PC-9 (cell line): ENCODE measurements around the gene RBM25. TPM values are rescaled to one million over a fixed set of nuclear protein-coding genes. Genes with fewer than 3 reads are reported as not detected.

Experiments
- BruUV-seq: library from RNA; stranded (reverse); fragments of 400-500 nt; replicated peaks from 2 replicates; lab custom pipeline; 2021; lab: Mats Ljungman, UMichigan
- CTCF ChIA-PET: fragments of 300-600 bp; sonication (Branson Sonifier 250); formaldehyde crosslinking; loops from one replicate; lab custom pipeline; 2022; ENCODE audit warnings: antibody characterized with exemption; lab: Charles Lee
- POLR2A ChIA-PET: fragments of 300-600 bp; sonication (Branson Sonifier 250); formaldehyde crosslinking; loops from one replicate; lab custom pipeline; 2022; ENCODE audit warnings: antibody characterized with exemption; ENCODE audit not compliant: unreplicated experiment; lab: Charles Lee
- DNase-seq, 2 experiments: peaks; one replicate each; pipeline versions ENCODE4 v3.0.0 to v3.0.0-alpha.2; 2015 to 2022; ENCODE audit warnings: mixed read lengths in 1 of 2
- H2AFZ ChIP-seq: fragments of 200-600 bp; sonication (generic); 2 replicates; pipeline ENCODE4 v1.8.1; 2017; ENCODE audit warnings: antibody characterized with exemption
- H3F3A ChIP-seq: fragments of 200-600 bp; sonication (generic); 2 replicates; pipeline ENCODE4 v1.8.1; 2017; ENCODE audit warnings: antibody characterized with exemption, mild to moderate bottlenecking, low read depth; ENCODE audit not compliant: insufficient read depth
- H3K27ac ChIP-seq: fragments of 200-600 bp; sonication (generic); 2 replicates; pipeline ENCODE4 v1.6.1; 2016; ENCODE audit warnings: mixed run types
- H3K27me3 ChIP-seq: fragments of 200-600 bp; sonication (generic); 2 replicates; pipeline ENCODE4 v1.6.1; 2016; ENCODE audit warnings: low read depth, mixed run types; ENCODE audit not compliant: insufficient read depth
- H3K36me3 ChIP-seq: fragments of 200-600 bp; sonication (generic); 2 replicates; pipeline ENCODE4 v1.6.1; 2016; ENCODE audit warnings: low read depth, mixed run types
- H3K4me1 ChIP-seq: fragments of 200-600 bp; sonication (generic); replicated peaks from 2 replicates; pipeline ENCODE4 v1.6.1; 2016; ENCODE audit warnings: mixed run types; ENCODE audit not compliant: insufficient read depth
- H3K4me2 ChIP-seq: fragments of 200-600 bp; sonication (generic); 2 replicates; pipeline ENCODE4 v1.6.1; 2017; ENCODE audit warnings: mixed run types
- H3K4me3 ChIP-seq: fragments of 200-600 bp; sonication (generic); 2 replicates; pipeline ENCODE4 v1.6.1; 2016; ENCODE audit warnings: mixed run types
- H3K79me2 ChIP-seq: fragments of 200-600 bp; sonication (generic); 2 replicates; pipeline ENCODE4 v1.6.1; 2017; ENCODE audit warnings: low read depth, mixed run types
- H3K9me2 ChIP-seq: fragments of 200-600 bp; sonication (generic); 2 replicates; pipeline ENCODE4 v1.8.1; 2017; ENCODE audit warnings: mild to moderate bottlenecking; ENCODE audit not compliant: insufficient read depth
- H3K9me3 ChIP-seq: fragments of 200-600 bp; sonication (generic); 2 replicates; pipeline ENCODE4 v1.8.1; 2016; ENCODE audit warnings: low read depth; ENCODE audit not compliant: insufficient read depth
- H4K20me1 ChIP-seq: fragments of 200-600 bp; sonication (generic); 2 replicates; pipeline ENCODE4 v1.8.1; 2017; ENCODE audit not compliant: insufficient read depth
- CTCF ChIP-seq: fragments of 200-600 bp; sonication (generic); conservative IDR thresholded peaks from 2 replicates; pipeline ENCODE4 v1.6.1; 2017; ENCODE audit warnings: mixed run types, antibody characterized with exemption, mild to moderate bottlenecking, moderate library complexity
- EZH2 ChIP-seq: fragments of 200-600 bp; sonication (generic); IDR thresholded peaks from 2 replicates; pipeline ENCODE4 v1.8.0; 2017; ENCODE audit warnings: antibody characterized with exemption, low read depth
- intact Hi-C: fragments of 100-400 bp; cut with micrococcal nuclease; formaldehyde crosslinking; loops from one replicate; pipeline ENCODE4 v1.10.0; 2022; ENCODE audit not compliant: unreplicated experiment
- total RNA-seq: library from RNA; stranded (reverse); gene quantifications from 2 replicates; pipeline ENCODE4 v1.2.3, GENCODE V29; 2021

RBM25 gene
- total RNA-seq, 1 experiment from 2014 or later, result 68.9 TPM

GRCh38 chr14:73170686-73171085 lies 112.4 kb downstream of the RBM25 start:
- Histone ChIP-seq H3K4me2 (no peak overlapping the region), H3K9me2 (no peaks in the 10 kb centered on the region), H3K79me2 (no peaks in the 10 kb centered on the region), H3K9me3 (no peaks in the 10 kb centered on the region), H3F3A (peaks cover 14% of the 10 kb centered on the region; the same call in 1 of the 2 replicates), H3K4me1 (no peaks in the 10 kb centered on the region), H4K20me1 (0 out of 2 replicates have a peak, but pooled peaks cover 4% of the 10 kb centered on the region), H3K27me3 (no peaks in the 10 kb centered on the region), H2AFZ (no peak overlapping the region), H3K27ac (no peak overlapping the region), H3K36me3 (0 out of 2 replicates have a peak, but pooled peaks cover 5% of the 10 kb centered on the region), H3K4me3 (no peak overlapping the region)
- no peak for DNase-seq
- ChIA-PET POLR2A (interaction anchor here (0.7 kb wide), 1 partner anchor 257 kb away, joined by 3 read pairs; no protein-coding TSS in a partner anchor), CTCF (no interaction called here)
- BruUV-seq, result no TSS peak
- intact Hi-C loops, result loop anchor here (5.0 to 10.0 kb wide), 2 partner anchors 114 to 552 kb away; no protein-coding TSS in a partner anchor
- TF ChIP-seq EZH2 (no peak), CTCF (no peak)

GRCh38 chr14:73172500-73172899 lies 114.2 kb downstream of the RBM25 start:
- no peak for TF ChIP-seq EZH2
- no peak for TF ChIP-seq CTCF
- H3K27me3 ChIP-seq, result no peaks in the 10 kb centered on the region
- BruUV-seq, result no TSS peak
- no peaks in the 10 kb centered on the region for H3K4me1 ChIP-seq
- peaks cover 15% of the 10 kb centered on the region; the same call in 1 of the 2 replicates for H3K36me3 ChIP-seq
- H3K4me2 ChIP-seq, result no peak overlapping the region
- H3F3A ChIP-seq, result peaks cover 14% of the 10 kb centered on the region; the same call in 1 of the 2 replicates
- H3K9me2 ChIP-seq, result no peaks in the 10 kb centered on the region
- CTCF ChIA-PET, result interaction anchor here (0.6 to 1.7 kb wide), 2 partner anchors 273 to 299 kb away, joined by 4 to 6 read pairs; no protein-coding TSS in a partner anchor
- H3K27ac ChIP-seq, result no peak overlapping the region
- intact Hi-C loops, result loop anchor here (5.0 to 10.0 kb wide), 2 partner anchors 112 to 550 kb away; no protein-coding TSS in a partner anchor
- POLR2A ChIA-PET, result interaction anchor here (0.6 kb wide), 2 partner anchors 55 to 727 kb away, joined by 7 to 10 read pairs; no protein-coding TSS in a partner anchor
- no peak for DNase-seq
- H3K9me3 ChIP-seq, result no peaks in the 10 kb centered on the region
- H2AFZ ChIP-seq, result no peak overlapping the region
- H4K20me1 ChIP-seq, result 0 out of 2 replicates have a peak, but pooled peaks cover under 1% of the 10 kb centered on the region
- no peaks in the 10 kb centered on the region for H3K79me2 ChIP-seq
- no peak overlapping the region for H3K4me3 ChIP-seq

GRCh38 chr14:73173092-73173735 lies 114.9 kb downstream of the RBM25 start:
- intact Hi-C loops, result loop anchor here (1.0 to 10.0 kb wide), 3 partner anchors 112 to 549 kb away; no protein-coding TSS in a partner anchor
- H3K9me2 ChIP-seq, result no peaks in the 10 kb centered on the region
- peaks cover 14% of the 10 kb centered on the region; the same call in 1 of the 2 replicates for H3F3A ChIP-seq
- H3K4me3 ChIP-seq, result no peak overlapping the region
- no peaks in the 10 kb centered on the region for H3K27me3 ChIP-seq
- H4K20me1 ChIP-seq, result no peaks in the 10 kb centered on the region
- no peak overlapping the region for H2AFZ ChIP-seq
- no peaks in the 10 kb centered on the region for H3K9me3 ChIP-seq
- no peaks in the 10 kb centered on the region for H3K4me1 ChIP-seq
- no peak overlapping the region for H3K27ac ChIP-seq
- DNase-seq, result no peak
- H3K79me2 ChIP-seq, result no peaks in the 10 kb centered on the region
- CTCF ChIA-PET, result interaction anchor here (0.6 to 1.7 kb wide), 2 partner anchors 298 to 395 kb away, joined by 3 to 6 read pairs; no protein-coding TSS in a partner anchor
- no TSS peak for BruUV-seq
- peaks cover 15% of the 10 kb centered on the region; the same call in 1 of the 2 replicates for H3K36me3 ChIP-seq
- POLR2A ChIA-PET, result interaction anchor here (0.6 kb wide), 1 partner anchor 23 kb away, joined by 7 read pairs; no protein-coding TSS in a partner anchor
- TF ChIP-seq CTCF (peak; percentile 70), EZH2 (no peak)
- no peak overlapping the region for H3K4me2 ChIP-seq

Other genes starting within 250 kb of the RBM25 start
- gene DPF3, start 164.4 kb upstream of the RBM25 start, total RNA-seq, result not detected in 2 replicates
- gene DCAF4, start 132.1 kb upstream of the RBM25 start, total RNA-seq, result 17.6 and 20.0 TPM in 2 replicates
- gene ZFYVE1, start 31.4 kb upstream of the RBM25 start, total RNA-seq, result 8.8 and 9.0 TPM in 2 replicates
- gene PSEN1, start 78.0 kb downstream of the RBM25 start, total RNA-seq, result 33.5 and 44.0 TPM in 2 replicates
- 0.15 TPM in 1 of 2 replicates, not detected in the other for gene PAPLN, start 179.0 kb downstream of the RBM25 start, total RNA-seq